Measurements from ENCODE around the gene PSTK. TPM values are rescaled to one million over a fixed set of nuclear protein-coding genes. Genes with fewer than 3 reads are reported as not detected.

The PSTK gene
- total and polyA plus RNA-seq, 10 of the 15 experiments (the other 5 are each of a cell fraction or from before 2014, with no cell fraction given) = 1.8 to 7.1 (median 3.4) TPM

GRCh38 chr10:123007558-123008354, 27.6 kb downstream of the PSTK start (continued):
- TF ChIP-seq E2F8 (IDR thresholded peaks at IDR 0.05; ENCODE audit: low read depth, partially characterized antibody) = no peak
- no peak for TF ChIP-seq TCF3 (IDR thresholded peaks at IDR 0.05; ENCODE audit: borderline replicate concordance, insufficient read depth, low read depth, low read length)
- TF ChIP-seq BACH1 (IDR thresholded peaks at IDR 0.05; ENCODE audit: borderline replicate concordance) = no peak
- no peak for TF ChIP-seq BCLAF1 (IDR thresholded peaks at IDR 0.05)
- no peak for TF ChIP-seq EED (IDR thresholded peaks at IDR 0.05; ENCODE audit: low read depth)
- TF ChIP-seq POU2F2 (IDR thresholded peaks at IDR 0.05; ENCODE audit: borderline replicate concordance, low read depth, low read length) = no peak
- no peak for TF ChIP-seq IKZF1 (conservative IDR thresholded peaks at IDR 0.05)
- TF ChIP-seq POLR2AphosphoS5 (IDR thresholded peaks at IDR 0.05; ENCODE audit: low read length) = no peak
- no peak for TF ChIP-seq NFYB (IDR thresholded peaks at IDR 0.05; ENCODE audit: insufficient read depth, low read depth, low read length)
- TF ChIP-seq BCL11A (IDR thresholded peaks at IDR 0.05; ENCODE audit: low read depth, low read length) = no peak
- TF ChIP-seq NR2F1 (conservative IDR thresholded peaks at IDR 0.05) = no peak
- no peak for TF ChIP-seq CREM (IDR thresholded peaks at IDR 0.05; ENCODE audit: low read depth)
- peak; percentile 81 for TF ChIP-seq RAD51 (IDR thresholded peaks at IDR 0.05)
- no peak for TF ChIP-seq FOXM1 (IDR thresholded peaks at IDR 0.05; ENCODE audit: low read depth, low read length)
- TF ChIP-seq EZH2 (IDR thresholded peaks at IDR 0.05; ENCODE audit: borderline replicate concordance, control insufficient read depth, low read depth, low read length) = no peak
- TF ChIP-seq RBBP5 (conservative IDR thresholded peaks at IDR 0.05) = no peak
- peak; percentile 59 for TF ChIP-seq USF1 (IDR thresholded peaks at IDR 0.05; ENCODE audit: borderline replicate concordance, extremely low read length, insufficient read depth, low read depth, low read length)
- peak; percentile 69; the same call in 1 of the 2 replicates for TF ChIP-seq NKRF (conservative IDR thresholded peaks at IDR 0.05)
- TF ChIP-seq SMARCA5 (IDR thresholded peaks at IDR 0.05) = no peak
- TF ChIP-seq ETV6 (conservative IDR thresholded peaks at IDR 0.05 in 1 of 2, IDR thresholded peaks at IDR 0.05 in 1 of 2; ENCODE audit: borderline replicate concordance in 1 of 2, low read depth in 1 of 2) = no peak

All from GM12878 (cell line).